GM12872 (cell line): ENCODE data around the gene COIL.

ENCODE experiments used
- CTCF ChIP-seq: IDR thresholded peaks from 3 replicates; pipeline ENCODE4 v1.5.1; 2011; ENCODE audit warnings: low read depth, mild to moderate bottlenecking, low read length, moderate library complexity; ENCODE audit not compliant: insufficient read depth

COIL gene

GRCh38 chr17:56928586-56928985 lies 32.3 kb downstream of the COIL start:
- TF ChIP-seq CTCF = no peak

- no peak for TF ChIP-seq CTCF
Measured at GRCh38 chr17:56926704-56927103, 34.1 kb downstream of the COIL start.

GRCh38 chr17:56926270-56926669 lies 34.6 kb downstream of the COIL start:
- TF ChIP-seq CTCF = no peak

- TF ChIP-seq CTCF = no peak
Measured at GRCh38 chr17:56925088-56925487, 35.8 kb downstream of the COIL start.

- TF ChIP-seq CTCF = no peak
Measured at GRCh38 chr17:56919717-56920116, 41.1 kb downstream of the COIL start.

- no peak for TF ChIP-seq CTCF
Measured at GRCh38 chr17:56918916-56919315, 41.9 kb downstream of the COIL start.

GRCh38 chr17:56917559-56918296 lies 43.1 kb downstream of the COIL start:
- TF ChIP-seq CTCF = no peak
